Osteoblast (primary cell): Measurements from ENCODE around the gene MVK. TPM values are rescaled to one million over a fixed set of nuclear protein-coding genes. Genes with fewer than 3 reads are reported as not detected.

ENCODE experiments used
- DNase-seq: peaks from one replicate; pipeline ENCODE4 v3.0.0; 2011; ENCODE audit warnings: low spot score, mixed read lengths; ENCODE audit not compliant: insufficient read length; ENCODE audit errors: missing footprints
- H2AFZ ChIP-seq: 2 replicates; pipeline ENCODE4 v1.6.0; 2011; ENCODE audit warnings: mild to moderate bottlenecking, low read length
- H3K27ac ChIP-seq: 2 replicates; pipeline ENCODE4 v1.5.1; 2011; ENCODE audit warnings: mild to moderate bottlenecking, low read depth, low read length, moderate library complexity
- H3K27me3 ChIP-seq: 2 replicates; pipeline ENCODE4 v1.6.0; 2012; ENCODE audit warnings: mild to moderate bottlenecking, control low read depth, inconsistent platforms, low read length, moderate library complexity; ENCODE audit not compliant: insufficient read depth
- H3K36me3 ChIP-seq: 2 replicates; pipeline ENCODE4 v1.5.1; 2011; ENCODE audit warnings: mild to moderate bottlenecking, low read length, control low read depth, moderate library complexity; ENCODE audit not compliant: insufficient read depth
- H3K4me1 ChIP-seq: 2 replicates; pipeline ENCODE4 v1.5.1; 2011; ENCODE audit warnings: mild to moderate bottlenecking, low read length, control low read depth, moderate library complexity; ENCODE audit not compliant: insufficient read depth
- H3K4me2 ChIP-seq: 2 replicates; pipeline ENCODE4 v1.6.0; 2011; ENCODE audit warnings: mild to moderate bottlenecking, low read length; ENCODE audit not compliant: insufficient read depth
- H3K4me3 ChIP-seq: fragments of 200-600 bp; sonication (generic); 3 replicates; pipeline ENCODE4 v1.5.1; 2012; ENCODE audit warnings: mild to moderate bottlenecking, low read length, inconsistent platforms; ENCODE audit not compliant: insufficient read depth
- H3K79me2 ChIP-seq: 2 replicates; pipeline ENCODE4 v1.6.0; 2012; ENCODE audit warnings: mild to moderate bottlenecking, low read length, control low read depth, inconsistent platforms; ENCODE audit not compliant: insufficient read depth
- H3K9me3 ChIP-seq: 2 replicates; pipeline ENCODE4 v1.5.1; 2011; ENCODE audit warnings: low read depth, low read length, control low read depth
- H4K20me1 ChIP-seq: 2 replicates; pipeline ENCODE4 v1.6.0; 2012; ENCODE audit warnings: mild to moderate bottlenecking, low read length, control low read depth; ENCODE audit not compliant: insufficient read depth
- total RNA-seq: library from RNA; depleted of rRNA; stranded (reverse); fragments of >200 nt; gene quantifications from 2 replicates; pipeline ENCODE4 v1.2.3, GENCODE V29; 2012
- TF ChIP-seq, protein P1 (sequence below): IDR thresholded peaks from 2 replicates; pipeline ENCODE4 v1.5.1; 2011; ENCODE audit warnings: mild to moderate bottlenecking, low read depth, low read length, moderate library complexity; ENCODE audit errors: extremely low read depth

Gene MVK
- total RNA-seq, 1 donor = 31.1 TPM

- TF ChIP-seq, protein P1, sequence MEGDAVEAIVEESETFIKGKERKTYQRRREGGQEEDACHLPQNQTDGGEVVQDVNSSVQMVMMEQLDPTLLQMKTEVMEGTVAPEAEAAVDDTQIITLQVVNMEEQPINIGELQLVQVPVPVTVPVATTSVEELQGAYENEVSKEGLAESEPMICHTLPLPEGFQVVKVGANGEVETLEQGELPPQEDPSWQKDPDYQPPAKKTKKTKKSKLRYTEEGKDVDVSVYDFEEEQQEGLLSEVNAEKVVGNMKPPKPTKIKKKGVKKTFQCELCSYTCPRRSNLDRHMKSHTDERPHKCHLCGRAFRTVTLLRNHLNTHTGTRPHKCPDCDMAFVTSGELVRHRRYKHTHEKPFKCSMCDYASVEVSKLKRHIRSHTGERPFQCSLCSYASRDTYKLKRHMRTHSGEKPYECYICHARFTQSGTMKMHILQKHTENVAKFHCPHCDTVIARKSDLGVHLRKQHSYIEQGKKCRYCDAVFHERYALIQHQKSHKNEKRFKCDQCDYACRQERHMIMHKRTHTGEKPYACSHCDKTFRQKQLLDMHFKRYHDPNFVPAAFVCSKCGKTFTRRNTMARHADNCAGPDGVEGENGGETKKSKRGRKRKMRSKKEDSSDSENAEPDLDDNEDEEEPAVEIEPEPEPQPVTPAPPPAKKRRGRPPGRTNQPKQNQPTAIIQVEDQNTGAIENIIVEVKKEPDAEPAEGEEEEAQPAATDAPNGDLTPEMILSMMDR = no peak
- Histone ChIP-seq H3K4me1 (no peaks in the 10 kb centered on the region), H3K27me3 (peaks cover 9% of the 10 kb centered on the region), H2AFZ (no peak overlapping the region), H3K27ac (no peak overlapping the region), H3K79me2 (no peaks in the 10 kb centered on the region), H3K4me3 (no peak overlapping the region), H3K4me2 (no peak overlapping the region), H4K20me1 (no peaks in the 10 kb centered on the region), H3K9me3 (no peaks in the 10 kb centered on the region), H3K36me3 (no peaks in the 10 kb centered on the region)
- DNase-seq = no peak
Observed at GRCh38 chr12:109605599-109606228, 32.1 kb downstream of the MVK start.

GRCh38 chr12:109606320-109607028, 32.9 kb downstream of the MVK start:
- no peak overlapping the region for H3K4me2 ChIP-seq
- no peak overlapping the region for H3K27ac ChIP-seq
- peaks cover 13% of the 10 kb centered on the region for H3K27me3 ChIP-seq
- H3K9me3 ChIP-seq = no peaks in the 10 kb centered on the region
- no peaks in the 10 kb centered on the region for H3K79me2 ChIP-seq
- TF ChIP-seq, protein P1 = no peak
- H4K20me1 ChIP-seq = no peaks in the 10 kb centered on the region
- no peak overlapping the region for H3K4me3 ChIP-seq
- H3K4me1 ChIP-seq = no peaks in the 10 kb centered on the region
- no peak for DNase-seq
- no peaks in the 10 kb centered on the region for H3K36me3 ChIP-seq
- H2AFZ ChIP-seq = no peak overlapping the region

GRCh38 chr12:109607618-109608017, 34.0 kb downstream of the MVK start:
- H3K79me2 ChIP-seq = no peaks in the 10 kb centered on the region
- H4K20me1 ChIP-seq = no peaks in the 10 kb centered on the region
- H3K9me3 ChIP-seq = no peaks in the 10 kb centered on the region
- H3K36me3 ChIP-seq = no peaks in the 10 kb centered on the region
- TF ChIP-seq, protein P1 = no peak
- no peak overlapping the region for H3K4me3 ChIP-seq
- no peaks in the 10 kb centered on the region for H3K4me1 ChIP-seq
- no peak overlapping the region for H3K27ac ChIP-seq
- DNase-seq = no peak
- peaks cover 16% of the 10 kb centered on the region for H3K27me3 ChIP-seq
- no peak overlapping the region for H3K4me2 ChIP-seq
- no peak overlapping the region for H2AFZ ChIP-seq

GRCh38 chr12:109608270-109608669, 34.7 kb downstream of the MVK start:
- no peak overlapping the region for H3K27ac ChIP-seq
- TF ChIP-seq, protein P1 = no peak
- no peaks in the 10 kb centered on the region for H4K20me1 ChIP-seq
- no peaks in the 10 kb centered on the region for H3K79me2 ChIP-seq
- DNase-seq = no peak
- H3K4me2 ChIP-seq = no peak overlapping the region
- no peaks in the 10 kb centered on the region for H3K36me3 ChIP-seq
- H3K4me3 ChIP-seq = no peak overlapping the region
- no peaks in the 10 kb centered on the region for H3K4me1 ChIP-seq
- H2AFZ ChIP-seq = no peak overlapping the region
- no peaks in the 10 kb centered on the region for H3K9me3 ChIP-seq
- peaks cover 19% of the 10 kb centered on the region for H3K27me3 ChIP-seq
